ENCODE results near the gene SETD7.

SETD7 gene

DNA sequence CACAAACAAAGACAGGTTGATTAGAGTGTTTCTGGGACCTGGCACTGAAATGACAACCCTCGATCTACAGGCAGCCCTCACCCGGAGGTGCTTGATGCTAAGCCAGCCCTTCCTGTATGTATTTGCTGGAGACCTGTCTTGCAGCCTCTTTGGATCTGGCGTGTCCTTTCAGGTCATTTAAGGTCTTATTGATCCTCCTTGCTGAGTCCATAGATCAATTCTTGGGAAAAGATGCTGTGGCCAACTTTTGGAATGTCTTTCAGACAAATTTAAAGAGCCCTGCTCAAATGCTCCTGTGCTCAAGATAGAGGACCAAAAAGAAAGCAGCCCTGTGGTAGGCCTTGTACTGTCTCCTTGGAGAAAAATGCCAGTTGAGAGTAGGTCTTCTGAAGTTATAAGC is 6.8 kb upstream of the SETD7 start:
- DNase-seq (ENCODE audit: low read depth): no peak
- H3K4me3 ChIP-seq (ENCODE audit: low read length): no peak overlapping the region
- TF ChIP-seq, protein P1, sequence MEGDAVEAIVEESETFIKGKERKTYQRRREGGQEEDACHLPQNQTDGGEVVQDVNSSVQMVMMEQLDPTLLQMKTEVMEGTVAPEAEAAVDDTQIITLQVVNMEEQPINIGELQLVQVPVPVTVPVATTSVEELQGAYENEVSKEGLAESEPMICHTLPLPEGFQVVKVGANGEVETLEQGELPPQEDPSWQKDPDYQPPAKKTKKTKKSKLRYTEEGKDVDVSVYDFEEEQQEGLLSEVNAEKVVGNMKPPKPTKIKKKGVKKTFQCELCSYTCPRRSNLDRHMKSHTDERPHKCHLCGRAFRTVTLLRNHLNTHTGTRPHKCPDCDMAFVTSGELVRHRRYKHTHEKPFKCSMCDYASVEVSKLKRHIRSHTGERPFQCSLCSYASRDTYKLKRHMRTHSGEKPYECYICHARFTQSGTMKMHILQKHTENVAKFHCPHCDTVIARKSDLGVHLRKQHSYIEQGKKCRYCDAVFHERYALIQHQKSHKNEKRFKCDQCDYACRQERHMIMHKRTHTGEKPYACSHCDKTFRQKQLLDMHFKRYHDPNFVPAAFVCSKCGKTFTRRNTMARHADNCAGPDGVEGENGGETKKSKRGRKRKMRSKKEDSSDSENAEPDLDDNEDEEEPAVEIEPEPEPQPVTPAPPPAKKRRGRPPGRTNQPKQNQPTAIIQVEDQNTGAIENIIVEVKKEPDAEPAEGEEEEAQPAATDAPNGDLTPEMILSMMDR (IDR thresholded peaks at IDR 0.05; ENCODE audit: insufficient read depth, low read depth, low read length, missing control alignments): no peak

- no peak overlapping the region for H3K4me3 ChIP-seq (ENCODE audit: low read length)
- TF ChIP-seq, protein P1 (IDR thresholded peaks at IDR 0.05; ENCODE audit: insufficient read depth, low read depth, low read length, missing control alignments): no peak
Observed at GRCh38 chr4:139562067-139562684, 6.2 kb upstream of the SETD7 start.

GRCh38 chr4:139560406-139561104 is 4.5 kb upstream of the SETD7 start:
- DNase-seq (ENCODE audit: low read depth): no peak
- TF ChIP-seq, protein P1 (IDR thresholded peaks at IDR 0.05; ENCODE audit: insufficient read depth, low read depth, low read length, missing control alignments): no peak
- H3K4me3 ChIP-seq (ENCODE audit: low read length): no peak overlapping the region

More at GRCh38 chr4:139562067-139562684, 6.2 kb upstream of the SETD7 start:
- DNase-seq (ENCODE audit: low read depth): no peak

GRCh38 chr4:139559687-139560086 is 3.7 kb upstream of the SETD7 start:
- TF ChIP-seq, protein P1 (IDR thresholded peaks at IDR 0.05; ENCODE audit: insufficient read depth, low read depth, low read length, missing control alignments): no peak
- no peak for DNase-seq (ENCODE audit: low read depth)
- no peak overlapping the region for H3K4me3 ChIP-seq (ENCODE audit: low read length)

GRCh38 chr4:139559089-139559479 is 3.1 kb upstream of the SETD7 start:
- DNase-seq (ENCODE audit: low read depth): no peak
- no peak overlapping the region for H3K4me3 ChIP-seq (ENCODE audit: low read length)
- TF ChIP-seq, protein P1 (IDR thresholded peaks at IDR 0.05; ENCODE audit: insufficient read depth, low read depth, low read length, missing control alignments): no peak

DNA sequence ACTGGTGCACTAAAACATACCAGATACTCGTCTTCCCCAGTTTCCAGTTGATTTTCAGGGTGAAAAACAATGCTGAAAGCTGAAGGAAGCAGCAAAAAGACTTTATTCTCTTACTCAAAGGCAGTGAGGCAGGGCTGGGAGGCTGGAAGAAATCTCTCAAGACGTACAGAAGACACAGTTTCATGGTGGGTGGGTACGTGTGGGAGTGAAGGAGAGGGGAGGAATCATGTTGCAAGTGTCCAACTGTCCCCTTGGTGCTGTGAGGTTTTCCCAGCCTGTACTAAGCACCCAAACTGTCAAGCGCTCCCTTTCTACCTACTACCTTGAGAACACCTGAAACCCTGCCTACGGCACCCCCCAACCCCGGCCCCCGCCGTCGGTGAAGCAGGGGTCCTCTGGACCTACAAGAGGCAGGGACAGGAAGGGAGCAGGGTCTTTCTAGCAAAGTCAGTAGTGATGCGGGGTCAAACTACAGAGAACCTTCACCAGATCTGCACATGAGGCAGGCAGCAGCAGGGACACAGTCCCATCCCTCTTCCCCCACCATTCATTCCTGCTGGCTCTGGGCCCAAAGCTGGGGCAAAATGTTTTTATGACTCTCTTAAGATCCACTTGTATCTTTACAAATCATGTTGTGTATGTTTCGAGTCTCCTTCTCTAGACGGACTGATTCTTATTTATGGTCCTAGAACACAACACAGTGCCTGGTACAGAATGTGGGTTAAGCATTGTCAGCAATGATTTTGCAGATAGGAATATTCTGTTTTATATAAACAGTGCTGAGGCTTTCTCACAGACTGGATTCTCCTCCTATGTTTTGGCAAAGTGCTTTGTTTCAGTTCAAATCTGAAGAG is 2.4 kb upstream of the SETD7 start:
- TF ChIP-seq, protein P1 (IDR thresholded peaks at IDR 0.05; ENCODE audit: insufficient read depth, low read depth, low read length, missing control alignments): no peak
- no peak for DNase-seq (ENCODE audit: low read depth)
- no peak overlapping the region for H3K4me3 ChIP-seq (ENCODE audit: low read length)

Measured in epithelial cell of esophagus (primary cell).